Epithelial cell of esophagus (primary cell): ENCODE data around the gene DYNLRB2.

Source experiments
- DNase-seq: peaks from one replicate; pipeline ENCODE4 v3.0.0; 2010; ENCODE audit warnings: low read depth
- H3K4me3 ChIP-seq: 2 replicates; pipeline ENCODE4 v1.5.1; 2011; ENCODE audit warnings: mild to moderate bottlenecking, low read length, control low read depth
- CTCF ChIP-seq: IDR thresholded peaks from 2 replicates; pipeline ENCODE4 v1.5.1; 2011; ENCODE audit warnings: low read depth, mild to moderate bottlenecking, low read length, control low read depth, inconsistent platforms; ENCODE audit not compliant: insufficient read depth; ENCODE audit errors: missing control alignments

Gene DYNLRB2

DNA sequence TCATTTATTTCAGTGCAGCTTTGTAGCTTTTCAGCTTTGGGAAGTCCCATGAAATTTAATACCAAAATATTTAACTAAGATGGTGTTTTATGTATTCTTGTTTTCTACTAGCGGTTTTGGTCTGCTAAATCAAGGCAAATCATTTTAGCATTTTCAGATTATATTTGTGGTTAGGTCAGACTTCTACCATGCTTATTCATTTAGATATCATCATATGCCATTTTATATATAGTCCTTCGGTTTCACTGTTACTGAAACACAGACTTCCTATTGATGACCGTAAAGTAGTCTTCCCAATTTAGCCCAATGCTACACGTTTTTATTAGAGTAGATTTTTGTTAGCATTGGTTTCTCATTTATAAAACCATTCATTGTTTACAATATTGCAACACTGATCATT, 5.5 kb downstream of the DYNLRB2 start:
- no peak for TF ChIP-seq CTCF
- DNase-seq, result no peak
- H3K4me3 ChIP-seq, result no peak overlapping the region

DNA sequence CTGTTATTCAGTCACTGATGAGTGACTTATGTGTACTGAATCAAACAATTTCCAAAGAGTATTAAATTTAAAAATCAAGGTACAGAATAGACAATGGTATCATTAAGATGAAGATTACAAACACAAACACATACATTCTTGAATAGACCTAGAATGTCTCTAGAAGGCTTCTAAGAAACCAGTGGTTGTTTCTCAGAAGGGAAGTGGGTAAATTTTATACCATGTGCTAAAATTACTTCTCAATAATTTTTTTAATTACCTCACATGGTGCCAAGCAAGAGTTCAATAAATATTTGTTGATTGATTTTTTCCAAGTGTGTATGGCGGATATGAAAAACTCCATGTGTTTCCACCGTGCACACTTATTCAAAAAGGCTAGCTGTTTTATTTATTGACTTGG, 6.4 kb downstream of the DYNLRB2 start:
- TF ChIP-seq CTCF, result no peak
- DNase-seq, result no peak
- no peak overlapping the region for H3K4me3 ChIP-seq

- no peak for TF ChIP-seq CTCF
- no peak overlapping the region for H3K4me3 ChIP-seq
- peak; percentile 73 for DNase-seq
Observed at GRCh38 chr16:80552277-80552676, 11.5 kb downstream of the DYNLRB2 start.

GRCh38 chr16:80554033-80554432, 13.2 kb downstream of the DYNLRB2 start:
- DNase-seq, result no peak
- no peak for TF ChIP-seq CTCF
- H3K4me3 ChIP-seq, result no peak overlapping the region

- TF ChIP-seq CTCF, result no peak
- H3K4me3 ChIP-seq, result no peak overlapping the region
Observed at GRCh38 chr16:80556481-80556880, 15.7 kb downstream of the DYNLRB2 start.

GRCh38 chr16:80557037-80557436, 16.2 kb downstream of the DYNLRB2 start:
- TF ChIP-seq CTCF, result no peak
- H3K4me3 ChIP-seq, result no peak overlapping the region
- DNase-seq, result no peak

More at GRCh38 chr16:80556481-80556880, 15.7 kb downstream of the DYNLRB2 start:
- DNase-seq, result no peak

- DNase-seq, result no peak
- TF ChIP-seq CTCF, result no peak
- H3K4me3 ChIP-seq, result no peak overlapping the region
Observed at GRCh38 chr16:80559369-80559768, 18.6 kb downstream of the DYNLRB2 start.
